COLO668 (cell line): Measurements from ENCODE around the gene CACNG4.

Source experiments
- DNase-seq: peaks from one replicate; lab custom pipeline; 2025; ENCODE audit not compliant: unreplicated experiment; lab: John Stamatoyannopoulos, UW

The CACNG4 gene

GRCh38 chr17:66983414-66984021 is 19.0 kb downstream of the CACNG4 start:
- no peak for DNase-seq

- DNase-seq = no peak
These were observed 20.2 kb downstream of the CACNG4 start for GRCh38 chr17:66984730-66985129.

- no peak for DNase-seq
These were observed 21.1 kb downstream of the CACNG4 start for GRCh38 chr17:66985338-66986237.

GRCh38 chr17:66986659-66987058 is 22.2 kb downstream of the CACNG4 start:
- DNase-seq = no peak

- DNase-seq = no peak
These were observed 22.6 kb downstream of the CACNG4 start for GRCh38 chr17:66987059-66987616.

GRCh38 chr17:66988069-66988798 is 23.7 kb downstream of the CACNG4 start:
- no peak for DNase-seq

- no peak for DNase-seq
These were observed 24.6 kb downstream of the CACNG4 start for GRCh38 chr17:66989076-66989475.

- DNase-seq = no peak
These were observed 25.1 kb downstream of the CACNG4 start for GRCh38 chr17:66989579-66989978.

GRCh38 chr17:66990047-66990446 is 25.5 kb downstream of the CACNG4 start:
- no peak for DNase-seq

- no peak for DNase-seq
These were observed 28.5 kb downstream of the CACNG4 start for GRCh38 chr17:66992911-66993442.

- no peak for DNase-seq
These were observed 29.9 kb downstream of the CACNG4 start for GRCh38 chr17:66994361-66994760.

GRCh38 chr17:66994930-66995535 is 30.5 kb downstream of the CACNG4 start:
- DNase-seq = no peak

- DNase-seq = no peak
These were observed 31.4 kb downstream of the CACNG4 start for GRCh38 chr17:66995944-66996343.

- no peak for DNase-seq
These were observed 32.4 kb downstream of the CACNG4 start for GRCh38 chr17:66996926-66997325.

- no peak for DNase-seq
These were observed 38.7 kb downstream of the CACNG4 start for GRCh38 chr17:67003231-67003630.

GRCh38 chr17:67004181-67004580 is 39.7 kb downstream of the CACNG4 start:
- DNase-seq = no peak

- no peak for DNase-seq
These were observed 42.8 kb downstream of the CACNG4 start for GRCh38 chr17:67007266-67007665.

GRCh38 chr17:67008101-67008500 is 43.6 kb downstream of the CACNG4 start:
- no peak for DNase-seq

GRCh38 chr17:67011527-67012175 is 47.1 kb downstream of the CACNG4 start:
- DNase-seq = no peak

- DNase-seq = no peak
These were observed 49.4 kb downstream of the CACNG4 start for GRCh38 chr17:67013891-67014290.
